ENCODE measurements around the gene KRT77.
A peak's percentile ranks its signal among the peaks of the same experiment; 100 is the strongest.

KRT77 gene

GRCh38 chr12:52735816-52736632, 32.7 kb upstream of the KRT77 start:
- Mint-ChIP-seq H3K4me3 (no peak overlapping the region), H3K27ac (no peak overlapping the region)

GRCh38 chr12:52735106-52735505, 31.8 kb upstream of the KRT77 start:
- no peak for ATAC-seq (replicated peaks)
- no peak for DNase-seq
- peaks cover 49 to 70% of the 10 kb centered on the region in 2 donors for H3K27me3 Mint-ChIP-seq
- H3K9me3 Mint-ChIP-seq = no peaks in the 10 kb centered on the region
- H3K4me3 Mint-ChIP-seq = no peak overlapping the region
- H3K4me1 Mint-ChIP-seq (ENCODE audit: low read depth in 2 of 2) = no peaks in the 10 kb centered on the region
- no peak overlapping the region for H3K27ac Mint-ChIP-seq
- peaks cover 2% of the 10 kb centered on the region for H3K36me3 Mint-ChIP-seq (ENCODE audit: insufficient read depth)

More at GRCh38 chr12:52735816-52736632, 32.7 kb upstream of the KRT77 start:
- DNase-seq (no peak), ATAC-seq (replicated peaks) (no peak)
- Mint-ChIP-seq H3K4me1 (ENCODE audit: low read depth in 2 of 2) (no peaks in the 10 kb centered on the region), H3K27me3 (peaks cover 45 to 69% of the 10 kb centered on the region in 2 donors), H3K9me3 (no peaks in the 10 kb centered on the region), H3K36me3 (ENCODE audit: insufficient read depth) (peaks cover 2% of the 10 kb centered on the region)

- Mint-ChIP-seq H3K27me3 (peaks cover 50 to 56% of the 10 kb centered on the region in 2 donors), H3K36me3 (ENCODE audit: insufficient read depth) (peaks cover 5% of the 10 kb centered on the region), H3K4me1 (ENCODE audit: low read depth in 2 of 2) (no peaks in the 10 kb centered on the region), H3K27ac (no peak overlapping the region), H3K9me3 (no peaks in the 10 kb centered on the region), H3K4me3 (no peak overlapping the region)
- ATAC-seq (replicated peaks) = no peak
- no peak for DNase-seq
These were observed 27.5 kb upstream of the KRT77 start for GRCh38 chr12:52730793-52731192.

- Mint-ChIP-seq H3K4me3 (no peak overlapping the region), H3K27ac (no peak overlapping the region), H3K4me1 (ENCODE audit: low read depth in 2 of 2) (no peaks in the 10 kb centered on the region), H3K27me3 (peaks cover 46 to 52% of the 10 kb centered on the region in 2 donors), H3K9me3 (no peaks in the 10 kb centered on the region), H3K36me3 (ENCODE audit: insufficient read depth) (peaks cover 5% of the 10 kb centered on the region)
- DNase-seq = no peak
- ATAC-seq (replicated peaks) = no peak
These were observed 27.1 kb upstream of the KRT77 start for GRCh38 chr12:52730383-52730782.

- H3K4me3 Mint-ChIP-seq = no peak overlapping the region
- no peaks in the 10 kb centered on the region for H3K4me1 Mint-ChIP-seq (ENCODE audit: low read depth in 2 of 2)
- H3K27me3 Mint-ChIP-seq = peaks cover 39 to 48% of the 10 kb centered on the region in 2 donors
- DNase-seq = no peak
- H3K9me3 Mint-ChIP-seq = no peaks in the 10 kb centered on the region
- peaks cover 2% of the 10 kb centered on the region for H3K36me3 Mint-ChIP-seq (ENCODE audit: insufficient read depth)
- no peak overlapping the region for H3K27ac Mint-ChIP-seq
- no peak for ATAC-seq (replicated peaks)
These were observed 25.8 kb upstream of the KRT77 start for GRCh38 chr12:52729147-52729546.

- ATAC-seq (replicated peaks) (no peak), DNase-seq (no peak)
- peaks cover 33 to 46% of the 10 kb centered on the region in 2 donors for H3K27me3 Mint-ChIP-seq
- H3K27ac Mint-ChIP-seq = no peak overlapping the region
- no peak overlapping the region for H3K4me3 Mint-ChIP-seq
- H3K4me1 Mint-ChIP-seq (ENCODE audit: low read depth in 2 of 2) = no peaks in the 10 kb centered on the region
- H3K9me3 Mint-ChIP-seq = no peaks in the 10 kb centered on the region
- peaks cover 2% of the 10 kb centered on the region for H3K36me3 Mint-ChIP-seq (ENCODE audit: insufficient read depth)
These were observed 25.1 kb upstream of the KRT77 start for GRCh38 chr12:52728374-52728773.

GRCh38 chr12:52727037-52727436, 23.7 kb upstream of the KRT77 start:
- DNase-seq (no peak), ATAC-seq (replicated peaks) (no peak)
- H3K9me3 Mint-ChIP-seq = no peaks in the 10 kb centered on the region
- peaks cover 2% of the 10 kb centered on the region for H3K36me3 Mint-ChIP-seq (ENCODE audit: insufficient read depth)
- H3K4me3 Mint-ChIP-seq = no peak overlapping the region
- H3K27me3 Mint-ChIP-seq = peaks cover 40 to 49% of the 10 kb centered on the region in 2 donors
- no peak overlapping the region for H3K27ac Mint-ChIP-seq
- no peaks in the 10 kb centered on the region for H3K4me1 Mint-ChIP-seq (ENCODE audit: low read depth in 2 of 2)

GRCh38 chr12:52726451-52726850, 23.1 kb upstream of the KRT77 start:
- Mint-ChIP-seq H3K27ac (no peak overlapping the region), H3K4me3 (no peak overlapping the region), H3K36me3 (ENCODE audit: insufficient read depth) (peaks cover 2% of the 10 kb centered on the region), H3K4me1 (ENCODE audit: low read depth in 2 of 2) (no peaks in the 10 kb centered on the region), H3K27me3 (peaks cover 37 to 49% of the 10 kb centered on the region in 2 donors), H3K9me3 (no peaks in the 10 kb centered on the region)
- ATAC-seq (replicated peaks) (no peak), DNase-seq (no peak)

- Mint-ChIP-seq H3K36me3 (ENCODE audit: insufficient read depth) (peaks cover 2% of the 10 kb centered on the region), H3K27me3 (peaks cover 23 to 35% of the 10 kb centered on the region in 2 donors), H3K4me1 (ENCODE audit: low read depth in 2 of 2) (no peaks in the 10 kb centered on the region), H3K27ac (no peak overlapping the region), H3K9me3 (no peaks in the 10 kb centered on the region), H3K4me3 (no peak overlapping the region)
- ATAC-seq (replicated peaks) (no peak), DNase-seq (no peak)
These were observed 21.1 kb upstream of the KRT77 start for GRCh38 chr12:52724384-52724783.

- ATAC-seq (replicated peaks) = no peak
- no peak overlapping the region for H3K27ac Mint-ChIP-seq
These were observed 19.4 kb upstream of the KRT77 start for GRCh38 chr12:52722680-52723079.

GRCh38 chr12:52721838-52722470, 18.6 kb upstream of the KRT77 start:
- no peaks in the 10 kb centered on the region for H3K4me1 Mint-ChIP-seq (ENCODE audit: low read depth in 2 of 2)
- H3K4me3 Mint-ChIP-seq = no peak overlapping the region
- H3K36me3 Mint-ChIP-seq (ENCODE audit: insufficient read depth) = peaks cover 1% of the 10 kb centered on the region
- peaks cover 22 to 44% of the 10 kb centered on the region in 2 donors for H3K27me3 Mint-ChIP-seq
- DNase-seq = no peak
- no peak overlapping the region for H3K27ac Mint-ChIP-seq
- H3K9me3 Mint-ChIP-seq = no peaks in the 10 kb centered on the region
- ATAC-seq (replicated peaks) = no peak

More at GRCh38 chr12:52722680-52723079, 19.4 kb upstream of the KRT77 start:
- Mint-ChIP-seq H3K27me3 (peaks cover 22 to 41% of the 10 kb centered on the region in 2 donors), H3K36me3 (ENCODE audit: insufficient read depth) (peaks cover 2% of the 10 kb centered on the region), H3K4me1 (ENCODE audit: low read depth in 2 of 2) (no peaks in the 10 kb centered on the region), H3K4me3 (no peak overlapping the region), H3K9me3 (no peaks in the 10 kb centered on the region)
- DNase-seq = no peak

- Mint-ChIP-seq H3K4me3 (no peak overlapping the region), H3K4me1 (ENCODE audit: low read depth in 2 of 2) (no peaks in the 10 kb centered on the region), H3K27ac (no peak overlapping the region), H3K36me3 (ENCODE audit: insufficient read depth) (no peaks in the 10 kb centered on the region), H3K9me3 (no peaks in the 10 kb centered on the region), H3K27me3 (peaks cover 26 to 52% of the 10 kb centered on the region in 2 donors)
- DNase-seq (no peak), ATAC-seq (replicated peaks) (no peak)
These were observed 17.1 kb upstream of the KRT77 start for GRCh38 chr12:52720365-52720886.

- H3K36me3 Mint-ChIP-seq (ENCODE audit: insufficient read depth) = no peaks in the 10 kb centered on the region
- no peak overlapping the region for H3K4me3 Mint-ChIP-seq
- H3K27ac Mint-ChIP-seq = no peak overlapping the region
- peaks cover 44 to 68% of the 10 kb centered on the region in 2 donors for H3K27me3 Mint-ChIP-seq
- H3K9me3 Mint-ChIP-seq = no peaks in the 10 kb centered on the region
- DNase-seq = no peak
- peaks cover 5 to 8% of the 10 kb centered on the region in 2 donors for H3K4me1 Mint-ChIP-seq (ENCODE audit: low read depth in 2 of 2)
- no peak for ATAC-seq (replicated peaks)
These were observed 12.7 kb upstream of the KRT77 start for GRCh38 chr12:52716061-52716460.

- H3K36me3 Mint-ChIP-seq (ENCODE audit: insufficient read depth) = no peaks in the 10 kb centered on the region
- H3K27ac Mint-ChIP-seq = no peak overlapping the region
- peaks cover 5 to 8% of the 10 kb centered on the region in 2 donors for H3K4me1 Mint-ChIP-seq (ENCODE audit: low read depth in 2 of 2)
- H3K9me3 Mint-ChIP-seq = no peaks in the 10 kb centered on the region
- H3K4me3 Mint-ChIP-seq = peak overlapping the region; percentile 50 to 58
- no peak for ATAC-seq (replicated peaks)
- H3K27me3 Mint-ChIP-seq = peaks cover 44 to 68% of the 10 kb centered on the region in 2 donors
- DNase-seq = no peak
These were observed 12.1 kb upstream of the KRT77 start for GRCh38 chr12:52715416-52715815.

All from effector memory CD8-positive, alpha-beta T cell (primary cell).